HCT116 (cell line): ENCODE measurements around the gene IFITM2. TPM values are rescaled to one million over a fixed set of nuclear protein-coding genes. Genes with fewer than 3 reads are reported as not detected.
"Not testable (repeated sequence)": the region's sequence is repeated elsewhere in the genome, so short reads cannot be mapped to it uniquely, and the experiment has no call there.

Experiments
- ATAC-seq: fragments of 200-7000 bp; cut with Tn5 transposase; 2 replicates; pipeline ENCODE4 v1.9.1; 2020; ENCODE audit warnings: mild to moderate bottlenecking, moderate library complexity
- BruUV-seq: library from RNA; stranded (reverse); fragments of 400-500 nt; replicated peaks from 2 replicates; lab custom pipeline; 2021; lab: Mats Ljungman, UMichigan
- CTCF ChIA-PET: fragments of 300-600 bp; sonication (Branson Sonifier 250); formaldehyde crosslinking; loops from one replicate; lab custom pipeline; 2021; ENCODE audit warnings: antibody characterized with exemption; lab: Charles Lee
- POLR2A ChIA-PET: fragments of 300-600, 350-600 bp; sonication (Branson Sonifier 250); formaldehyde crosslinking; loops from one replicate; lab custom pipeline; 2021; ENCODE audit warnings: antibody characterized with exemption; lab: Charles Lee
- RAD21 ChIA-PET, 2 experiments: fragments of 300-600 bp; sonication (Branson Sonifier 250); formaldehyde crosslinking; loops; one replicate each; lab custom pipeline; 2023; ENCODE audit warnings: low total read pairs in 2 of 2; ENCODE audit not compliant: uncharacterized antibody in 2 of 2, unreplicated experiment in 2 of 2, low non-redundant PET in 1 of 2; lab: Charles Lee
- DNase-seq: peaks from one replicate; pipeline ENCODE4 v3.0.0-alpha.2; 2010; ENCODE audit warnings: low read depth, low spot score
- H2AFZ ChIP-seq: fragments of 200-600 bp; shearing (Covaris generic), sonication (generic); 2 replicates; pipeline ENCODE4 v1.6.1; 2017; ENCODE audit warnings: low read depth, mixed run types, mixed read lengths, antibody characterized with exemption, low read length; ENCODE audit not compliant: poor library complexity, severe bottlenecking
- H3K27ac ChIP-seq: 2 replicates; pipeline ENCODE4 v1.5.1; 2012; ENCODE audit warnings: low read depth, low read length
- H3K27me3 ChIP-seq: fragments of 200-600 bp; sonication (generic); 2 replicates; pipeline ENCODE4 v1.6.1; 2016; ENCODE audit warnings: mixed run types, low read length, mixed read lengths; ENCODE audit not compliant: insufficient read depth
- H3K36me3 ChIP-seq, 2 experiments: fragments of 200-500 bp in 1 of 2; fragments of 200-600 bp in 1 of 2; sonication (Bioruptor generic) in 1 of 2; sonication (generic) in 1 of 2; 2 replicates each; pipeline versions ENCODE4 v1.5.1 to v1.6.1; 2014 to 2016; ENCODE audit warnings: low read length in 2 of 2, inconsistent platforms in 1 of 2, mixed read lengths in 1 of 2, mixed run types in 1 of 2; ENCODE audit not compliant: insufficient read depth in 2 of 2, control insufficient read depth in 1 of 2
- H3K4me1 ChIP-seq, 2 experiments: fragments of 200-600 bp in 1 of 2; sonication (generic) in 1 of 2; 2 replicates each; pipeline versions ENCODE4 v1.5.1 to v1.6.1; 2012 to 2017; ENCODE audit warnings: low read length in 2 of 2, inconsistent platforms in 1 of 2, mild to moderate bottlenecking in 1 of 2, mixed read lengths in 1 of 2, mixed run types in 1 of 2, moderate library complexity in 1 of 2; ENCODE audit not compliant: insufficient read depth in 2 of 2, control insufficient read depth in 1 of 2
- H3K4me2 ChIP-seq: fragments of 200-600 bp; sonication (generic); 2 replicates; pipeline ENCODE4 v1.6.1; 2017; ENCODE audit warnings: mixed run types, low read length, mixed read lengths
- H3K4me3 ChIP-seq, 2 experiments: fragments of 200-600 bp in 1 of 2; sonication (generic) in 1 of 2; replicated peaks in 1 of 2; 2 replicates each; pipeline ENCODE4 v1.5.1; 2011 to 2016; ENCODE audit warnings: low read length in 2 of 2, control low read depth in 1 of 2, low read depth in 1 of 2, mild to moderate bottlenecking in 1 of 2, mixed read lengths in 1 of 2, mixed run types in 1 of 2
- H3K79me2 ChIP-seq: fragments of 200-600 bp; sonication (generic); 2 replicates; pipeline ENCODE4 v1.6.1; 2017; ENCODE audit warnings: mild to moderate bottlenecking, mixed run types, low read length, moderate library complexity, mixed read lengths; ENCODE audit not compliant: insufficient read depth
- H3K9ac ChIP-seq: fragments of 200-600 bp; sonication (generic); 2 replicates; pipeline ENCODE4 v1.6.1; 2016; ENCODE audit warnings: low read length, mixed read lengths
- H3K9me2 ChIP-seq: fragments of 200-600 bp; sonication (generic), shearing (Covaris generic); 2 replicates; pipeline ENCODE4 v1.6.1; 2017; ENCODE audit warnings: mixed run types, mild to moderate bottlenecking, moderate library complexity; ENCODE audit not compliant: insufficient read depth
- H3K9me3 ChIP-seq, 2 experiments: fragments of 200-500 bp in 1 of 2; fragments of 200-600 bp in 1 of 2; sonication (Bioruptor generic) in 1 of 2; sonication (generic) in 1 of 2; 2 replicates each; pipeline ENCODE4 v1.6.1; 2014 to 2017; ENCODE audit warnings: low read length in 2 of 2, mixed read lengths in 2 of 2, inconsistent platforms in 1 of 2, low read depth in 1 of 2, mild to moderate bottlenecking in 1 of 2, mixed run types in 1 of 2, moderate library complexity in 1 of 2; ENCODE audit not compliant: control insufficient read depth in 1 of 2, insufficient read depth in 1 of 2
- H4K20me1 ChIP-seq: fragments of 200-600 bp; sonication (generic), shearing (Covaris generic); 2 replicates; pipeline ENCODE4 v1.6.1; 2017; ENCODE audit warnings: mixed run types, mild to moderate bottlenecking, moderate library complexity; ENCODE audit not compliant: insufficient read depth
- CTCF ChIP-seq, 3 experiments: fragments of 200-600 bp in 1 of 3; sonication (generic) in 1 of 3; IDR thresholded peaks in 2 of 3; conservative IDR thresholded peaks in 1 of 3; 2 replicates each; pipeline ENCODE4 v1.5.1; 2012 to 2017; ENCODE audit warnings: low read depth in 2 of 3, low read length in 2 of 3, antibody characterized with exemption in 1 of 3, borderline replicate concordance in 1 of 3, control low read depth in 1 of 3, mild to moderate bottlenecking in 1 of 3, mixed read lengths in 1 of 3, mixed run types in 1 of 3, moderate library complexity in 1 of 3; ENCODE audit not compliant: insufficient read depth in 1 of 3
- SRF ChIP-seq: IDR thresholded peaks from 2 replicates; pipeline ENCODE4 v1.6.1; 2012; ENCODE audit warnings: low read depth
- TCF7L2 ChIP-seq: IDR thresholded peaks from 2 replicates; pipeline ENCODE4 v1.7.0; 2011; ENCODE audit warnings: borderline replicate concordance, inconsistent platforms; ENCODE audit not compliant: insufficient read depth, insufficient read length; ENCODE audit errors: extremely low read depth
- intact Hi-C: fragments of 100-400 bp; cut with micrococcal nuclease; formaldehyde crosslinking; loops from 2 replicates; pipeline ENCODE4 v1.10.0; 2022
- total RNA-seq: library from RNA; stranded (reverse); gene quantifications from one replicate; pipeline ENCODE4 v1.2.1, GENCODE V29; 2021; ENCODE audit not compliant: unreplicated experiment
- TF ChIP-seq, protein P1 (sequence below): IDR thresholded peaks from 2 replicates; pipeline ENCODE4 v1.6.1; 2012

The IFITM2 gene
- total RNA-seq, 1 experiment from 2014 or later = 106 TPM

GRCh38 chr11:286977-287820 is 20.4 kb upstream of the IFITM2 start:
- RAD21 ChIA-PET, H3K9me3 ChIP-seq, H2AFZ ChIP-seq, H3K27me3 ChIP-seq, ATAC-seq, H3K36me3 ChIP-seq, CTCF ChIA-PET, H3K9me2 ChIP-seq, H3K79me2 ChIP-seq, DNase-seq, H4K20me1 ChIP-seq, POLR2A ChIA-PET, BruUV-seq: not testable (repeated sequence)
- Histone ChIP-seq H3K4me1 (peaks cover 14 to 28% of the 10 kb centered on the region in 2 experiments), H3K4me2 (peak overlapping the region; percentile 90), H3K27ac (peak overlapping the region; percentile 79; the same call in 1 of the 2 replicates), H3K4me3 (peak overlapping the region; percentile 59 to 72; a peak in 2 of 4 replicates), H3K9ac (0 out of 2 replicates have a peak overlapping the region, but pooled peaks have one; percentile 76)
- intact Hi-C loops = loop anchor here (5.0 kb wide), 1 partner anchor 50 kb away; the partner anchor contains the start of genes PSMD13 and SIRT3

GRCh38 chr11:287821-288477 is 19.7 kb upstream of the IFITM2 start:
- BruUV-seq = TSS peak; percentile 61
- Histone ChIP-seq H3K4me3 (peak overlapping the region; percentile 59 to 72), H3K9ac (peak overlapping the region; percentile 76), H3K27ac (peak overlapping the region; percentile 79; the same call in 1 of the 2 replicates), H3K9me3 (no peaks in the 10 kb centered on the region), H4K20me1 (no peaks in the 10 kb centered on the region), H3K36me3 (no peaks in the 10 kb centered on the region; a peak in 1 of 4 replicates), H3K79me2 (peaks cover 7% of the 10 kb centered on the region; the same call in 1 of the 2 replicates), H3K4me1 (peaks cover 14 to 25% of the 10 kb centered on the region in 2 experiments), H2AFZ (no peak overlapping the region), H3K9me2 (no peaks in the 10 kb centered on the region), H3K27me3 (no peaks in the 10 kb centered on the region), H3K4me2 (peak overlapping the region; percentile 90)
- TF ChIP-seq SRF = no peak
- no peak for TF ChIP-seq CTCF (IDR thresholded peaks at IDR 0.05 in 2 of 3, conservative IDR thresholded peaks at IDR 0.05 in 1 of 3; ENCODE audit: borderline replicate concordance in 1 of 3, insufficient read depth in 1 of 3, low read depth in 2 of 3, low read length in 2 of 3)
- TF ChIP-seq, protein P1, sequence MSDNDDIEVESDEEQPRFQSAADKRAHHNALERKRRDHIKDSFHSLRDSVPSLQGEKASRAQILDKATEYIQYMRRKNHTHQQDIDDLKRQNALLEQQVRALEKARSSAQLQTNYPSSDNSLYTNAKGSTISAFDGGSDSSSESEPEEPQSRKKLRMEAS = 0 out of 2 replicates have a peak, but pooled peaks have one; percentile 43
- no peak for TF ChIP-seq TCF7L2
- ChIA-PET POLR2A (no interaction called here), CTCF (no interaction called here), RAD21 (no interaction called here)
- ATAC-seq = peak; percentile 41
- no peak for DNase-seq
- intact Hi-C loops = loop anchor here (5.0 kb wide), 1 partner anchor 51 kb away; the partner anchor contains the start of genes PSMD13 and SIRT3
